Naive B cell (primary cell): ENCODE data around the gene LENG9. TPM values are rescaled to one million over a fixed set of nuclear protein-coding genes. Genes with fewer than 3 reads are reported as not detected.
A peak's percentile ranks its signal among the peaks of the same experiment; 100 is the strongest.

Experiments used
- ATAC-seq, 2 donors: fragments of 150-1000 bp; cut with Tn5 transposase; 2 replicates each; pipeline ENCODE4 v1.10.0; 2021; ENCODE audit warnings: low read depth in 2 of 2, mild to moderate bottlenecking in 2 of 2, moderate library complexity in 2 of 2
- DNase-seq: peaks from one replicate; pipeline ENCODE4 v3.0.0; 2022
- H3K27ac Mint-ChIP-seq, 6 donors: one replicate each; pipeline ENCODE4 v1.8.0; 2020 to 2022; ENCODE audit warnings: mild to moderate bottlenecking in 6 of 6, mixed read lengths in 6 of 6, moderate library complexity in 5 of 6, inconsistent platforms in 2 of 6
- H3K27me3 Mint-ChIP-seq, 3 donors: one replicate each; pipeline ENCODE4 v1.8.0; 2021 to 2022; ENCODE audit warnings: mixed read lengths in 3 of 3, mild to moderate bottlenecking in 1 of 3
- H3K36me3 Mint-ChIP-seq, 2 donors: one replicate each; pipeline ENCODE4 v1.8.0; 2020 to 2022; ENCODE audit warnings: mixed read lengths in 2 of 2, inconsistent platforms in 1 of 2, mild to moderate bottlenecking in 1 of 2
- H3K4me1 Mint-ChIP-seq, 3 donors: one replicate each; pipeline ENCODE4 v1.8.0; 2020 to 2022; ENCODE audit warnings: mixed read lengths in 3 of 3, inconsistent platforms in 1 of 3, mild to moderate bottlenecking in 1 of 3, moderate library complexity in 1 of 3
- H3K4me3 Mint-ChIP-seq, 8 donors: one replicate each; pipeline ENCODE4 v1.8.0; 2020 to 2022; ENCODE audit warnings: mild to moderate bottlenecking in 8 of 8, mixed read lengths in 8 of 8, moderate library complexity in 8 of 8, inconsistent platforms in 2 of 8
- H3K9me3 Mint-ChIP-seq, 7 donors: one replicate each; pipeline ENCODE4 v1.8.0; 2020 to 2022; ENCODE audit warnings: mixed read lengths in 7 of 7, mild to moderate bottlenecking in 5 of 7, inconsistent platforms in 2 of 7, moderate library complexity in 1 of 7
- polyA plus RNA-seq, 6 donors: library from polyadenylated mRNA; unstranded; fragments of 300-500 nt; fragmentation: Illumina TruSeq; gene quantifications; one replicate each; pipeline ENCODE4 v1.2.3, GENCODE V29; 2021; ENCODE audit warnings: low read depth in 6 of 6

Gene LENG9
- polyA plus RNA-seq, 6 donors from 2014 or later, result 0.20 to 0.62 (median 0.31) TPM; not detected in 1

GRCh38 chr19:54436628-54437252, 26.8 kb downstream of the LENG9 start:
- no peaks in the 10 kb centered on the region for H3K36me3 Mint-ChIP-seq
- peaks cover 14 to 24% (median 14%) of the 10 kb centered on the region in 3 donors for H3K4me1 Mint-ChIP-seq
- no peak for DNase-seq
- peak overlapping the region in 1 of 6 donors; percentile 38 for H3K27ac Mint-ChIP-seq
- H3K9me3 Mint-ChIP-seq, result no peaks in the 10 kb centered on the region
- no peak for ATAC-seq
- no peaks in the 10 kb centered on the region for H3K27me3 Mint-ChIP-seq
- no peak overlapping the region for H3K4me3 Mint-ChIP-seq

DNA sequence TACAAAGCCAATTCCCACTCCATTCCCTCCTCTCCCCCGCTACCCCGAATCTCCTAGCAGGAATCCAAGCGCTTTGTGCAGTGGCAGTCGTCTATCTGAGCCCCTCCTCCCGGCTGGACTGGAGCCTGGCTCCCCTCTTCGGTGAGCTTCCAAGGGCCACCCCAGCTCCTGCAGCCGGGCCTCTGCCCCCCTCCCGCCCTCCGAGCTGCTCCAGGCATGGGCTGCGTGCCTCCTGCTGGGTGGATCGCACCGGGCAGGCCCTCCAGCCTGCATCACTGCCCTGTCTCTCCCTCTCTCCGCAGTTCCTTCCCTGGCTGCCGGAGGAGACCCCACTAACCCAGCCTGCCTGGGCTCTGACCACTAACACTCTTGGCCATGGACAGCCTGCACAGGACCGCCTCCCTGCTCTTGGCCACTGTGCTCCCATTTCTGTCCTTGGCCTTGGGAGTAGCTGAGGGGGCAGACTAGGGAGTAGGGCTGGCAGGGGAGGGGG, 27.5 kb downstream of the LENG9 start:
- Mint-ChIP-seq H3K9me3 (no peaks in the 10 kb centered on the region), H3K27ac (no peak overlapping the region), H3K4me1 (peaks cover 18 to 28% (median 19%) of the 10 kb centered on the region in 3 donors), H3K36me3 (no peaks in the 10 kb centered on the region), H3K27me3 (peaks cover 0 to 6% (median 2%) of the 10 kb centered on the region in 3 donors), H3K4me3 (no peak overlapping the region)
- no peak for ATAC-seq
- no peak for DNase-seq

DNA sequence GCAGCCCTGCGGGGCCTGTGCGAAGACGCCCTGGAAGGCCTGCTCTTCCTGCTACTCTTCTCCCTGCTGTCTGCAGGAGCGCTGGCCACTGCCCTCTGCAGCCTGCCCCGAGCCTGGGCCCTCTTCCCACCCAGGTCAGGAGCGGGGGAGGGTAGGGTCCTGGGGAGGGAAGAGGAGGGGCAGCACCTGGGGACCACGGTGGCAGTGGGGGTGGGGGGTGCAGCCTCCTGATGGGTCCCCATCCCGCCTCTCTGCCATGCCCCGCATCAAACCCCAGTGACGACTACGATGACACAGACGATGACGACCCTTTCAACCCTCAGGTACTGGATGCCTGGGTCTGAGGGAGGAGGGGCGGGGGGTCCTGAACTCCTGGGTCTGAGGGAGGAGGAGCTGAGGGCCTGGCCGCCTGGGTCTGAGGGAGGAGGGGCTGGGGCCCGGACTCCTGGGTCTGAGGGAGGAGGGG, 28.0 kb downstream of the LENG9 start:
- no peak overlapping the region for H3K4me3 Mint-ChIP-seq
- peaks cover 21 to 30% (median 21%) of the 10 kb centered on the region in 3 donors for H3K4me1 Mint-ChIP-seq
- H3K36me3 Mint-ChIP-seq, result no peaks in the 10 kb centered on the region
- ATAC-seq, result no peak
- H3K9me3 Mint-ChIP-seq, result no peaks in the 10 kb centered on the region
- H3K27me3 Mint-ChIP-seq, result peaks cover 0 to 9% (median 4%) of the 10 kb centered on the region in 3 donors
- H3K27ac Mint-ChIP-seq, result peak overlapping the region in 1 of 6 donors; percentile 47
- DNase-seq, result no peak

DNA sequence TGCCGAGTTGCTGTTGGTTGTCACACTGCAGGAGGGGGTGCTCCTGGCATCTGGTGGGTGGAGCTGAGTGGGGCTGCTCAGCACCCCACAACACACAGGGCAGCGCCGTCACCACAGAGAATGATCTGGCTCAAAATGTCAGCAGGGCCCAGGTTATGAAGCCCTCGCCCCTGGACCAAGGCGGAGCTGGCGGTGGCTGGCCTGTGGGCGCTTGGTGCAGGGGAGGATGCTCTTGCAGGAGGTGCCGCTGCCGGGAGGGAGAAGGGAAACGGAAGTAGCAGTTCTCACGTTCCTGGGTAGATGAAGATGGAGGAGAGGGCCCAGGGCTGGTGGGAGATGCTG, 28.7 kb downstream of the LENG9 start:
- H3K4me1 Mint-ChIP-seq, result peaks cover 23 to 30% (median 26%) of the 10 kb centered on the region in 3 donors
- DNase-seq (no peak), ATAC-seq (no peak)
- H3K36me3 Mint-ChIP-seq, result no peaks in the 10 kb centered on the region
- no peak overlapping the region for H3K27ac Mint-ChIP-seq
- H3K4me3 Mint-ChIP-seq, result peak overlapping the region in 2 of 8 donors; percentile 4 to 15
- peaks cover 0 to 13% (median 4%) of the 10 kb centered on the region in 3 donors for H3K27me3 Mint-ChIP-seq
- H3K9me3 Mint-ChIP-seq, result no peaks in the 10 kb centered on the region

- no peak overlapping the region for H3K27ac Mint-ChIP-seq
- peak overlapping the region in 2 of 8 donors; percentile 45 to 63 for H3K4me3 Mint-ChIP-seq
- no peaks in the 10 kb centered on the region for H3K36me3 Mint-ChIP-seq
- peaks cover 5 to 19% (median 7%) of the 10 kb centered on the region in 3 donors for H3K27me3 Mint-ChIP-seq
- H3K9me3 Mint-ChIP-seq, result no peaks in the 10 kb centered on the region
- ATAC-seq (no peak), DNase-seq (no peak)
- peaks cover 25 to 29% (median 26%) of the 10 kb centered on the region in 3 donors for H3K4me1 Mint-ChIP-seq
Measured at GRCh38 chr19:54434112-54434872, 29.3 kb downstream of the LENG9 start.

DNA sequence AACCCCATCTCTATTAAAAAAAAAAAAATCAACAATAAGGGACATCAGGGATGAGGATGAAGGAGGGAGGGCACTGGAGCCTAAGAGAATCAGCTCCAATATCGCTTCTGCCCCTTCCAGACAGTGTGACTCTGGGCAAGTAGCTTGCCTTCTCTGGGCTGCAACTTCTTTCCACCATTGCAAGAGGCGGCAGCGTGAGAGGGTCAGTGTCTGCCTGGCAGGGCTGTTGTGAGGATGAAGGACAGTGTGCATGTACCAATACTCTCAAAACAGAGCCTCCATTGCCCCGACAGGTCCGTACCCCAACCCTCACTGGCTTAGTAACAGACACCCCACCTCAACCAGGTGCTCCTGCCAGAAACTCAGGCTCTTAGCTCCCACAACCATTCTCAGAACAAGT, 29.9 kb downstream of the LENG9 start:
- Mint-ChIP-seq H3K9me3 (no peaks in the 10 kb centered on the region), H3K4me3 (peak overlapping the region in 1 of 8 donors; percentile 63), H3K27me3 (peaks cover 8 to 25% (median 11%) of the 10 kb centered on the region in 3 donors), H3K4me1 (peaks cover 25 to 31% (median 26%) of the 10 kb centered on the region in 3 donors), H3K36me3 (no peaks in the 10 kb centered on the region), H3K27ac (peak overlapping the region in 1 of 6 donors; percentile 44)
- DNase-seq (no peak), ATAC-seq (no peak)

DNA sequence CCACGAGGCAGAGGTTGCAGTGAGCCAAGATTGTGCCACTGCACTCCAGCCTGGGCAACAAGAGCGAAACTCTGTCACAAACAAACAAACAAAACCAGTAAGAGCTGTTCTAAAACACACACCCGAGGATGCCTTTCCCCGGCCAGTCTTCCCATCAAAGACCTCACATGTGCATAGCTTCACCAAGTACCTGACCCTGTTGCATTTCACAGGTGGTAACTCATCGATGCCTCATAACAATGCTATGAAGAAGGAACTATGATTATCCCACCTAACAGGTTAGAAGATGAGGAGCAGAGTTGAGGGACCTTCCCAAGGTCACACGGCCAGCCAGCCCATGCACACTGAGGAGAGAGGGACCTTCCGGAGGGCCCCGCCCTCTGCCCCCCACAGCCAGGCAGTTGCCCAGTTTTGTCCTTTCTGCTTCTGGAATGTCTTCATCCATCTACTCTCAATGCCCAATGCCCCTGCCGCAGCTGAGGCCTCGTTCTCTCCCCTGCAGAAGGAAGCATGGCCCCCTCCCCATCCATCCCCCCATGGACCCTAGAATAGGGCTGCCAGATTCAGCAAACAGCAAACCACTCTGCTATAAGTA, 31.3 kb downstream of the LENG9 start:
- ATAC-seq (no peak), DNase-seq (no peak)
- H3K4me3 Mint-ChIP-seq, result peak overlapping the region in 2 of 8 donors; percentile 12 to 44
- H3K9me3 Mint-ChIP-seq, result no peaks in the 10 kb centered on the region
- no peaks in the 10 kb centered on the region for H3K36me3 Mint-ChIP-seq
- peaks cover 8 to 29% (median 13%) of the 10 kb centered on the region in 3 donors for H3K27me3 Mint-ChIP-seq
- H3K4me1 Mint-ChIP-seq, result peaks cover 25 to 27% (median 26%) of the 10 kb centered on the region in 3 donors
- H3K27ac Mint-ChIP-seq, result no peak overlapping the region

DNA sequence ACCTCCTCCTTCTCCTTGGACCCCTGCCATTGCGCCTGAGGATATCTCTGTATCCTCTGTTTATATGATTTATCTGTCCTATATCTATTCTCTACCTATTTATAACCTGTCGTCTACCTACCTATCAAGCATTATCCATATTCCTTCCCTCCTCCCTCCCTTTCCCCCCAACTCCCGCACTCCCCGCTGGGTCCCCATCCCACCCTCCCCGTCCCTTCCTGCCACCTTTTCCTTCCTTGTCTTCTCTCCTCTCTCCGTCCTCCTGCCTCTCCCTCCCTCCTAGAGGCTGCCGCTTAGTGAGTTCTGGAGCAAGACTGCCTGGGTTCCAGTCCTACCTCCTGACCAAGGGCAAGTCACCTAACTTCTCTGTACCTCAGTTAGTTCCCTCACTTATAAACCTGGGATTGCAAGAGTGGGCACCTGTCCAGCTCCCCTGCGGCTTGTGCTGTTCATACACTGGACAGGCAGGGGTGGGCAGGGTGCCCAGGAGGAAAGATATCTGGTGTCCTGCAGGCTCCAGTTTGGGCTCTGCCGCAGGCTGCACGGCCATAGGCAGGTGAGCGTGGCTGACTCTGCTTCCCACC, 32.2 kb downstream of the LENG9 start:
- H3K4me3 Mint-ChIP-seq, result peak overlapping the region in 6 of 8 donors; percentile 29 to 74 (median 64)
- H3K4me1 Mint-ChIP-seq, result peaks cover 20 to 26% (median 25%) of the 10 kb centered on the region in 3 donors
- peaks cover 0 to 2% (median 0%) of the 10 kb centered on the region in 7 donors for H3K9me3 Mint-ChIP-seq
- no peak for DNase-seq
- peak overlapping the region in 2 of 6 donors; percentile 66 to 83 for H3K27ac Mint-ChIP-seq
- H3K27me3 Mint-ChIP-seq, result peaks cover 8 to 35% (median 19%) of the 10 kb centered on the region in 3 donors
- no peaks in the 10 kb centered on the region for H3K36me3 Mint-ChIP-seq
- no peak for ATAC-seq

DNA sequence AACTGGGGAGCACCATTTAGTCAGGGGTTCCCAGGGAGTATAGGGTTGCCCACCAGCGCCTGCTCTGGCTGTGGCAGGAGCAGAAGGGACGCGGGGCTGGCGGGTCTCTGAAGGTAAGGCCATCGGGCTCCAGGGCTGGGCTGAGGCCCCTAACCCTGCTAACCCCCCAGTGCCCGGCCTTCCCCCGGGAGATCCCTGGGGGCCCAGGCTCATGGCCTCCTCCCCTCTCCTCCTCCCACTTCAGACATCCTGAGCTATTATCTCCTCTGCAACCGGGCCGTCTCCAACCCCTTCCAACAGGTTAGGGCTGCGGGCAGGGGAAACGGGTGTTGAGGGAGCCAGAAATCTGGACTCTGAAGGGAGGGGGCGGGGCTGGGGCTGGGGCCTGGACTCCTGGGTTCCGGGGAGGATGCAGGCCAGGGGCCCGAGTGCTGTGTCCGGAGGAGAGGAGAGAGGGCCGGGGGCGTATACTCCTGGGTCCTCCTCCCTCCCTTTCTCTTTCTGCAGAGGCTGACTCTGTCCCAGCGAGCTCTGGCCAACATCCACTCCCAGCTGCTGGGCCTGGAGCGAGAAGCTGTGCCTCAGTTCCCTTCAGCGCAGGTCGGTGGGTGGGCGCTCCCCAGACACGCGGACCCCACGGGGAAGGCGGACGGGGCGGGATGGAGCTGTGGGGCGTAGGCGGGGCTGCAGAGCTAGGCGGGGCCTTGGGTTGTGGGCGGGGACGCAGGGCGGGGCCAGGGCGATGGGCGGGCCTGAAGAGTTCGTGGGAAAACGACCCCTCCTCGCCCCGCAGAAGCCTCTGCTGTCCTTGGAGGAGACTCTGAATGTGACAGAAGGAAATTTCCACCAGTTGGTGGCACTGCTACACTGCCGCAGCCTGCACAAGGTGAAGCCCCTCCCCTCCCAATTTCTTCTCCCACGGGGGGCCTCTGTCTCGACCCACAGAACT, 33.0 kb downstream of the LENG9 start:
- H3K27me3 Mint-ChIP-seq, result peaks cover 14 to 40% (median 21%) of the 10 kb centered on the region in 3 donors
- DNase-seq, result peak; percentile 24
- H3K4me3 Mint-ChIP-seq, result peak overlapping the region in 7 of 8 donors; percentile 29 to 74 (median 57)
- ATAC-seq, result peak; percentile 81 to 88
- H3K27ac Mint-ChIP-seq, result peak overlapping the region in 2 of 6 donors; percentile 66 to 83
- H3K36me3 Mint-ChIP-seq, result no peaks in the 10 kb centered on the region
- H3K9me3 Mint-ChIP-seq, result peaks cover 0 to 2% (median 0%) of the 10 kb centered on the region in 7 donors
- H3K4me1 Mint-ChIP-seq, result peaks cover 17 to 26% (median 25%) of the 10 kb centered on the region in 3 donors

GRCh38 chr19:54429545-54430227, 33.9 kb downstream of the LENG9 start:
- peaks cover 17 to 28% (median 21%) of the 10 kb centered on the region in 3 donors for H3K4me1 Mint-ChIP-seq
- peaks cover 14 to 49% (median 21%) of the 10 kb centered on the region in 3 donors for H3K27me3 Mint-ChIP-seq
- peak overlapping the region in 4 of 8 donors; percentile 4 to 82 (median 51) for H3K4me3 Mint-ChIP-seq
- ATAC-seq, result no peak
- H3K27ac Mint-ChIP-seq, result no peak overlapping the region
- H3K9me3 Mint-ChIP-seq, result peaks cover 0 to 2% (median 0%) of the 10 kb centered on the region in 7 donors
- DNase-seq, result no peak
- no peaks in the 10 kb centered on the region for H3K36me3 Mint-ChIP-seq

GRCh38 chr19:54429176-54429495, 34.4 kb downstream of the LENG9 start:
- Mint-ChIP-seq H3K36me3 (no peaks in the 10 kb centered on the region), H3K4me1 (peaks cover 15 to 23% (median 16%) of the 10 kb centered on the region in 3 donors), H3K4me3 (peak overlapping the region in 3 of 8 donors; percentile 32 to 82 (median 51)), H3K27me3 (peaks cover 14 to 54% (median 21%) of the 10 kb centered on the region in 3 donors), H3K9me3 (peaks cover 0 to 2% (median 0%) of the 10 kb centered on the region in 7 donors), H3K27ac (no peak overlapping the region)
- no peak for DNase-seq
- ATAC-seq, result no peak
